Measurements from ENCODE around the gene CD79A.

The CD79A gene

DNA sequence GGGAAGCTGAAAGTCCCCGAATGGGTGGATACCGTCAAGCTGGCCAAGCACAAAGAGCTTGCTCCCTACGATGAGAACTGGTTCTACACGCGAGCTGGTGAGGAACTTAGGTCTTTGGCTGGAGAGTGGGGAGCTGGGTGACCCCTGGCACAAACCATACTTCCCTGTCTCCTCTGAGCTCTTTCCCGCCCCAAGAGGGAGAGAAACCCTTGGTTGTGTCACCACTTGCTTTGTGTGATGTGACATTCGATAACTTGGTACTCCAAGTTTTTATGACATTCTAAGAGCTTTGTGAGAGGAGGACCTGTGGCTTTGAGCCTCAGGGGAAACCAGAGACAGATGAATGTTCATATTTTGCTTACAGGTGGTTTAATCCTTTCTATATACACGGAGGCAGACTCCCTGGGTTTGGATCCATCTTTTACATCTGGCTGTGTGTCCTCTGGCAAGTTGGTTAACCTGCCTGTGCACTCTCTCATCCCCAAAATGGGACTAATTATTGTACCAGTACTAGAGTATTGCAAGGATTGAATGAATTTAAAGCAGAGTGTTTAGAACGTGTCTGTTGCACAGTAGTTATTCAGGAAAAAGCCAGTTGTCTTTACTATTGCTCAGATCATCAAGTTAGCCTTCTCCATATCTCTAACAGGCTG lies 15.8 kb upstream of the CD79A start:
- H3K36me3 ChIP-seq: peaks cover 52 to 59% (median 58%) of the 10 kb centered on the region in 11 experiments
- H4K20me1 ChIP-seq: peaks cover 54 to 58% (median 56%) of the 10 kb centered on the region in 11 experiments
- no peak for TF ChIP-seq Cebpa-rat (IDR thresholded peaks at IDR 0.05)
- no peaks in the 10 kb centered on the region; a peak in 1 of 22 replicates for H3K9me3 ChIP-seq (replicated peaks in 1 of 11)
- peak overlapping the region; percentile 96 to 100 (median 99) for H3K9ac ChIP-seq
- H3K4me3 ChIP-seq: peak overlapping the region; percentile 90 to 98 (median 96)
- no peaks in the 10 kb centered on the region for H3K27me3 ChIP-seq
- H3K27ac ChIP-seq: peak overlapping the region; percentile 91 to 100 (median 99)
- H3K4me1 ChIP-seq: peaks cover 59 to 76% (median 74%) of the 10 kb centered on the region in 10 experiments
- H3K4me2 ChIP-seq: peak overlapping the region; percentile 95 to 100 (median 98)

DNA sequence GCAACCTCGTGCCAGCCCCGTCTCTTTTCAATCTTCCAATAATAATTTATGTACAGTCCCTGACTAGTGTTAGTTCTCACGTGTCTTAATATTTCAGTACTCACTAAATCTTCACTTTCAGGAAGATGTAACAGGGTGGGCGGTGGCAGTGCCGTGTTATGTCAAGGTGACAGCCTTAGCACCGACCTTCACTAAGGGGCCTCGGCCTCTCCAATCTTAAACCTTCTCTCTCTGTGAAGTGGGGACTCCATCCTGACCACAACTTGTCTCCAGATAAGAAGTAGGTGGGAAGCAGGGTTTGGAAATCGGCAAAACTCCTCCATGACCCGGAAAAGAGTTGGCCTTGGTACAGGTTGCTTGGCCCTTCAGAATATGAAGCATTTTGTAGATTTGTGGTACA lies 15.2 kb upstream of the CD79A start:
- TF ChIP-seq Cebpa-rat (IDR thresholded peaks at IDR 0.05): no peak

DNA sequence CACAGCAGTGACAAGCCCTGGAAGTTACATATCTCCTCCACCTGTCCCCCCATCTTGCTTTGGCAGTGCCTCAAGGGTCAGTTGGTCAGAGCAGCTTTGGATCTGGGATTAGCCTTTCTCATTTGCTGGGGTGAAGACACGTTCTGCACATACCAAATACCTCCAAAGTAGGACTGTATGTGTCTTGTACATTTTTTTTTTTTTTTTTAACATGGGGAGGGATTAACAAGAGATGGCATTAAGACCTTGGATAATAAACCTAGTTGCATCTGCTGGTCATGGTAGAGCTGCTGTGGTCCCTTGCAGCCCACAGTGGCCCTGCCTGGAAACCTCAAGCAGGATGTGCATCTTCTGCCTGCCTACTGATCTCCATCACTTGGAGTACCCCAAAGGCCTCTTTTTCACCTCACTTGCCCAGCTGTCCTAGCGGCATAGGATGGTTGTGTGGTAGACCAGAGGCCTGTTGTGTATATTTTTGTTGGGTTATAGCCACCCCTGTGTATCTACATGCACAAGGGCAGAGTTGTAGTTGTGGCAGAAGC lies 14.6 kb upstream of the CD79A start:
- no peak for TF ChIP-seq Cebpa-rat (IDR thresholded peaks at IDR 0.05)
- Histone ChIP-seq H3K4me2 (peak overlapping the region; percentile 95 to 100 (median 98)), H3K4me3 (peak overlapping the region; percentile 90 to 98 (median 96)), H3K9me3 (replicated peaks in 1 of 11) (no peaks in the 10 kb centered on the region; a peak in 1 of 22 replicates), H3K27me3 (no peaks in the 10 kb centered on the region), H3K9ac (peak overlapping the region; percentile 96 to 100 (median 99)), H3K36me3 (peaks cover 64 to 71% (median 70%) of the 10 kb centered on the region in 11 experiments), H4K20me1 (peaks cover 67 to 71% (median 69%) of the 10 kb centered on the region in 11 experiments), H3K27ac (peak overlapping the region in 10 of 11 experiments; percentile 23 to 100 (median 99); a peak in 16 of 22 replicates), H3K4me1 (peaks cover 72 to 85% (median 82%) of the 10 kb centered on the region in 10 experiments)

More for the DNA sequence above, 15.2 kb upstream of the CD79A start:
- Histone ChIP-seq H3K4me2 (peak overlapping the region; percentile 95 to 100 (median 98)), H3K9ac (peak overlapping the region; percentile 96 to 100 (median 99)), H3K27ac (peak overlapping the region in 10 of 11 experiments; percentile 93 to 100 (median 99); a peak in 19 of 22 replicates), H3K9me3 (replicated peaks in 1 of 11) (no peaks in the 10 kb centered on the region; a peak in 1 of 22 replicates), H3K27me3 (no peaks in the 10 kb centered on the region), H3K36me3 (peaks cover 58 to 65% (median 64%) of the 10 kb centered on the region in 11 experiments), H3K4me3 (peak overlapping the region; percentile 90 to 98 (median 96)), H3K4me1 (peaks cover 65 to 83% (median 80%) of the 10 kb centered on the region in 10 experiments), H4K20me1 (peaks cover 60 to 64% (median 62%) of the 10 kb centered on the region in 11 experiments)

DNA sequence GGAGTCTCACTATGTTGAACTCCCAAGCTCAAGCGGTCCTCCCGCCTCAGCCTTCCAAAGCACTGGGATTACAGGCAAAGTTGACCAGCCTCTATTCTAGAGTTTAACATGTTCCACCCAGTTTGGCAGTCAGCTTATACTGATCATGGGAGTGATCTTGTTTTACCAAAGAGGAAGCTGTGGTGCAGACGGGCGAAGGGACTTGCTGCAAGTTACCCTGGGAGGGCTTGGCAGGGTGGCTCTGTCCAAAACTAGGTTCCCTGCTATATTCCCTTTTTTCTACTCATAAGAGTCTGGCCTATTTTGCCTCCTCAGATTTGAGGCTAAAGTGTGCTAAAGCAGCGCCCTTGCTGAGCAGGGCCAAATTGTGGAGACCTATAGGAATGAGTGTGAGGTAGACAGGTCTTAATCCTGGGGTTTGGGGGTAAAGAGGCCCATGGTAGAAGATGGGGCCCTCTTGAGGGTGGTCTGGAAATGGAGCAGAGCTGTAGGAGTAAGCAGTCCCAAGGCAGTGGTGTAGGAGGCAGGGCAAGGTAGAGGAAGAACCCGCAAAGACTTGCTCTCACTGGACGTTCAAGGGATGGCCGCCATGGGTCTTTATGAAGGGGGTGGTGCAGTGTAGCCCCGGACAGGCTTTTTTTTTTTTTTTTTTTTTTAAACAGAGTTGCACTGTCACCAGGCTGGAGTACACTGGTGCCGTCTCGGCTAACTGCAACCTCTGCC lies 13.7 kb upstream of the CD79A start:
- H3K9ac ChIP-seq: peak overlapping the region; percentile 96 to 100 (median 99); a peak in 21 of 22 replicates
- H4K20me1 ChIP-seq: peaks cover 75 to 80% (median 77%) of the 10 kb centered on the region in 11 experiments
- peaks cover 73 to 80% (median 79%) of the 10 kb centered on the region in 11 experiments for H3K36me3 ChIP-seq
- peaks cover 78 to 85% (median 82%) of the 10 kb centered on the region in 10 experiments for H3K4me1 ChIP-seq
- H3K4me2 ChIP-seq: peak overlapping the region; percentile 95 to 100 (median 98)
- TF ChIP-seq Cebpa-rat (IDR thresholded peaks at IDR 0.05): no peak
- H3K4me3 ChIP-seq: peak overlapping the region; percentile 90 to 98 (median 96)
- H3K27me3 ChIP-seq: no peaks in the 10 kb centered on the region
- peak overlapping the region in 10 of 11 experiments; percentile 14 to 100 (median 49); a peak in 16 of 22 replicates for H3K27ac ChIP-seq
- H3K9me3 ChIP-seq (replicated peaks in 1 of 11): no peaks in the 10 kb centered on the region; a peak in 1 of 22 replicates

DNA sequence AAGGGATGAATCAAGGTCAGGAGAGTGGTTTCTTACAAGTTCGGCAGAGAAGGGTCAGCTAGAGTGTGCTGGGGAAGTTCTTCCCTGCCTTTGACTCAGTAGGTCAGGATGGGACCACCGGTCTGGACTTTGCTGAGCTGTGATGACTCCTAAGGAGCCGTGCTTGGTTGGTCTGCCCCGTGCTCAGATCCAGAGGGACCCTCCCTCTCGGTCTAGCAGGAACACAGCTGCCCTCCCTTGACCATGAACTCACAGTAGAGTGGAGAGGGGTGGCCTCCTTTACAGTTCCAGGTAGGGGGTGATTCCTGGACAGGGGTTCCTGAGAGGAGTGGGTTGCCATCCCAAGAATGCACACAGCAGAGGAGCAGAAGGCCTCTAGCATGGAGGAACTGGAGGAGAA lies 12.7 kb upstream of the CD79A start:
- Histone ChIP-seq H3K4me2 (peak overlapping the region; percentile 95 to 100 (median 98)), H3K27ac (peak overlapping the region in 10 of 11 experiments; percentile 26 to 100 (median 49); a peak in 18 of 22 replicates), H3K4me3 (peak overlapping the region in 9 of 10 experiments; percentile 8 to 98 (median 95); a peak in 16 of 20 replicates), H4K20me1 (peaks cover 86 to 90% (median 87%) of the 10 kb centered on the region in 11 experiments), H3K36me3 (peaks cover 83 to 90% (median 89%) of the 10 kb centered on the region in 11 experiments), H3K9ac (peak overlapping the region; percentile 72 to 100 (median 99); a peak in 21 of 22 replicates), H3K9me3 (replicated peaks in 1 of 11) (no peaks in the 10 kb centered on the region; a peak in 1 of 22 replicates), H3K4me1 (peaks cover 83 to 85% (median 83%) of the 10 kb centered on the region in 10 experiments), H3K27me3 (no peaks in the 10 kb centered on the region)
- no peak for TF ChIP-seq Cebpa-rat (IDR thresholded peaks at IDR 0.05)

DNA sequence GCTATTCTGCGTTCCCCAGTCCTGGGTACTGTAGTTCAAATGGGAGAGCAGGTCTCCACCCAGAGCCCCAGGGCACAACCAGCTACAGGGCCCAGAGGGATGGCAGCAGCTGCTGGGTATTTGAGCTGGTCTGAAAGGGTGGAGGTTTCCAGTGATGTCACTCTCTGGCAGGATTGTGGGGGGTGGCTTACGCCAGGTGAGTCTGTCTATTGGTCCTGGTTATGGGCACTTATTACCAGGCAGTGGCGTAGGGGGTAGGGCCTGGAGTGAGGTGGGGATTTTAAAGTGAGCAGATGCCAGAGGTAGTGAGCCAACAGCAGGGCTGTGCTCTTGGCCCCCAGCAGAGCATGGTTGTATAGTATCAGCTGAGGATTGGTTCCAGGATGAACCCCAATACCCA lies 10.8 kb upstream of the CD79A start:
- H3K4me3 ChIP-seq: peak overlapping the region in 7 of 10 experiments; percentile 6 to 53 (median 32); a peak in 8 of 20 replicates
- H3K9me3 ChIP-seq (replicated peaks in 1 of 11): no peaks in the 10 kb centered on the region
- H3K9ac ChIP-seq: peak overlapping the region; percentile 41 to 100 (median 99); a peak in 21 of 22 replicates
- peaks cover 96 to 100% (median 99%) of the 10 kb centered on the region in 11 experiments for H3K36me3 ChIP-seq
- TF ChIP-seq Cebpa-rat (IDR thresholded peaks at IDR 0.05): no peak
- peaks cover 98 to 100% (median 100%) of the 10 kb centered on the region in 11 experiments for H4K20me1 ChIP-seq
- H3K27ac ChIP-seq: peak overlapping the region in 10 of 11 experiments; percentile 2 to 99 (median 48); a peak in 17 of 22 replicates
- peaks cover 98 to 100% (median 100%) of the 10 kb centered on the region in 10 experiments for H3K4me1 ChIP-seq
- peak overlapping the region; percentile 91 to 100 (median 98) for H3K4me2 ChIP-seq
- H3K27me3 ChIP-seq: no peaks in the 10 kb centered on the region

DNA sequence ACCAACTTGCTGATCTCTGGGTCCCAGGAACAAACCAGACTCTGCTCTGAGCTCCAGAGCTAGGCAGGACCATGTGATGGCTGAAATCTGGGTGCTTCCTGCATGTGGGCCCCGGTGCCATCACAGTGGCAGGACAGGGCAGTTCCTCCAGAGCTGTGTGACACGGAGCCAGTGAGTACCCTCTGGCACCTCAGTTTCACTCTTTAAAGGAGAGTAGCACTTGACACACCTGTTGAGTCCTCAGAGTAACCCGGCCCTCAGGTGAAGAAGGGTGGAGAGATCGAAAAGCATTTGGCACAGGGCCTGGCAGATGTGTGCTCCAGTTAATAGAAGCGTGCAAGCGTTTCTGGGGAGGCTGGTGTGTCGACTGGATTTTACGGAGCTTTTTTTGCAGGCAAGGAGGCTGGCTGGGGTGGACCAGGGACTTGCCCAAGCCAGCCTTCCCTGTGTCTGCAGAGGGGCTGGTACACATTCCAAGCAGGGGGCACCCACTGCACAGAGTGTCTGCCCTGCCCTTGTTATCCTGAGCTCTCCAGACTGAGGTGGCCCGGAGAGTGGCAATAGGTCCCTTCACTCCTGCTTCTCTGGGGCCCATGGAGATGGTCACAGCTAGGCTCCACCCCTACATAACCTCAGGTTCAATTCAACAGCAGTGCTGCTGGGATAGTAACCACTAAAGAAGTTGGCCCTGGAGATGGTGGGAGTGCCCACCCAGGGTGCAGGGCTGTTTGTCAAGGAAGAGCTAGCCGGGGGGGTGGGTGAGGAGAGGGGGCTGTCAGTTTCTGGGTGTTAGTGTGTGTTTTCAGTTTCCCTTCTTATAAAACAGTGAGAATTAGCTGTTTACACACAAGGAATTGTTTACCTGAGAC lies 8.7 kb upstream of the CD79A start:
- peaks cover 79 to 95% (median 90%) of the 10 kb centered on the region in 11 experiments for H3K36me3 ChIP-seq
- no peak for TF ChIP-seq Cebpa-rat (IDR thresholded peaks at IDR 0.05)
- peak overlapping the region; percentile 91 to 100 (median 98) for H3K4me2 ChIP-seq
- H3K27me3 ChIP-seq: no peaks in the 10 kb centered on the region
- peaks cover 85 to 100% (median 90%) of the 10 kb centered on the region in 11 experiments for H4K20me1 ChIP-seq
- peaks cover 98 to 100% (median 100%) of the 10 kb centered on the region in 10 experiments for H3K4me1 ChIP-seq
- H3K9ac ChIP-seq: peak overlapping the region; percentile 41 to 100 (median 99); a peak in 21 of 22 replicates
- H3K9me3 ChIP-seq (replicated peaks in 1 of 11): no peaks in the 10 kb centered on the region
- peak overlapping the region in 8 of 10 experiments; percentile 6 to 51 (median 34); a peak in 12 of 20 replicates for H3K4me3 ChIP-seq
- peak overlapping the region in 10 of 11 experiments; percentile 22 to 99 (median 94); a peak in 19 of 22 replicates for H3K27ac ChIP-seq
